GM20000 (cell line): Measurements from ENCODE around the gene RTCB.

ENCODE experiments used
- DNase-seq: peaks from one replicate; pipeline ENCODE4 v3.0.0; 2012; ENCODE audit warnings: low spot score
- TF ChIP-seq, protein P1 (sequence below): IDR thresholded peaks from 2 replicates; pipeline ENCODE4 v1.5.1; 2012; ENCODE audit warnings: mild to moderate bottlenecking, control low read depth; ENCODE audit errors: extremely low read depth, missing control alignments

RTCB gene

GRCh38 chr22:32410459-32410858 is 1.6 kb downstream of the RTCB start:
- TF ChIP-seq, protein P1, sequence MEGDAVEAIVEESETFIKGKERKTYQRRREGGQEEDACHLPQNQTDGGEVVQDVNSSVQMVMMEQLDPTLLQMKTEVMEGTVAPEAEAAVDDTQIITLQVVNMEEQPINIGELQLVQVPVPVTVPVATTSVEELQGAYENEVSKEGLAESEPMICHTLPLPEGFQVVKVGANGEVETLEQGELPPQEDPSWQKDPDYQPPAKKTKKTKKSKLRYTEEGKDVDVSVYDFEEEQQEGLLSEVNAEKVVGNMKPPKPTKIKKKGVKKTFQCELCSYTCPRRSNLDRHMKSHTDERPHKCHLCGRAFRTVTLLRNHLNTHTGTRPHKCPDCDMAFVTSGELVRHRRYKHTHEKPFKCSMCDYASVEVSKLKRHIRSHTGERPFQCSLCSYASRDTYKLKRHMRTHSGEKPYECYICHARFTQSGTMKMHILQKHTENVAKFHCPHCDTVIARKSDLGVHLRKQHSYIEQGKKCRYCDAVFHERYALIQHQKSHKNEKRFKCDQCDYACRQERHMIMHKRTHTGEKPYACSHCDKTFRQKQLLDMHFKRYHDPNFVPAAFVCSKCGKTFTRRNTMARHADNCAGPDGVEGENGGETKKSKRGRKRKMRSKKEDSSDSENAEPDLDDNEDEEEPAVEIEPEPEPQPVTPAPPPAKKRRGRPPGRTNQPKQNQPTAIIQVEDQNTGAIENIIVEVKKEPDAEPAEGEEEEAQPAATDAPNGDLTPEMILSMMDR: no peak
- DNase-seq: no peak

GRCh38 chr22:32409977-32410376 is 2.1 kb downstream of the RTCB start:
- DNase-seq: no peak
- TF ChIP-seq, protein P1: no peak

DNA sequence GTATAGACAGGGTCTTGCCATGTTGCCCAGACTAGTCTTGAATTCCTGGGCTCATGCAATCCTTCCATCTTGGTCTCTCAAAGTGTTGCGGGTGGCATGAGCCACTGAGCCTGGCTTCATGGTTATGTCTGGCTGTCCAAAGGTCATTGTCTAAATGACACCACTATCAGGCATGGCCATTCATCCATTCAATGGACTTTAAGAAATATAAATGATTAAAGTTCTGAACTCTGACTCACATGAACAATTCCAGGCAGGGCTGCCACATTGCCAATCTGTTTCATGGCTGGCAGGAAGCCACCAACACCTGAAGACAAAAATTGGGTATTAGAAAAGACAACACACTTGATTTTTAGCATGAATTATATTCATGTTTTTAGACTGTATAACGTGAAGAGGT is 4.1 kb downstream of the RTCB start:
- TF ChIP-seq, protein P1: no peak
- no peak for DNase-seq

GRCh38 chr22:32407312-32407711 is 4.7 kb downstream of the RTCB start:
- TF ChIP-seq, protein P1: no peak
- DNase-seq: peak; percentile 26

DNA sequence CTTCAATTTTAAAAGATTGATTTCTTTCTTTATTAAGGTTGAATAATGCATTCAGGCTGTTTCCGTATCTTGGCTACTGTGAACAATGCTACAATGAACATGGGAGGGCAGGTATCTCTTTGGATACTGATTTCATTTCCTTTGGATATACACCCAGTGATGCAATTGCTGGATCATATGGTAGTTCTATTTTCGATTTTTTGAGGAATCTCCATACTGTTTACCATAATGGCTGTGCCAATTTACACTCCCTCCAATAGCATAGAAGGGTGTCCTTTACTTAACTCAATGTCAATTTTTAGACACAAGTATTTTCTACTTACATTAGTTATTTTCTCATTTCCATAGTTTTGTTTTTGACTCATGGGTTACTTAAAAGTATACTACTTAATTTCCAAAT is 8.0 kb downstream of the RTCB start:
- TF ChIP-seq, protein P1: no peak
- no peak for DNase-seq

DNA sequence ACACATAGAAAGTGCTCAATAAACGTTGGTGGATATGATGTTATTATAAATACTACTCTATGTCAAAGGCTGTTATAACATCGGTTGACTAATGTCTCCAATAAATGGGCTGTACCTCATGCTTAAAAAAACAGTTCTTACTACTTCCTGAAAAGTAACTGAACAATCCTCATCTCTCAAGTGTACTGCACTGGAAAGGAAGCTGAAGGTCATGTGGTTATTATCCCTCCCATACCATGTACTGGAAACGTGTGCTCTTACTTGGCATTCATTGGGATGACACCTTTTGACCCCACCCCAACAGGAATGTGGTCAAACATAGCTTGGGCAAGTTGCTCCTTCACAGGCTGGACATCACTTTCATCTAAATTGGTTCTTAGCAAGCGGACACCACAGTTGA is 10.6 kb downstream of the RTCB start:
- no peak for DNase-seq
- TF ChIP-seq, protein P1: no peak

DNA sequence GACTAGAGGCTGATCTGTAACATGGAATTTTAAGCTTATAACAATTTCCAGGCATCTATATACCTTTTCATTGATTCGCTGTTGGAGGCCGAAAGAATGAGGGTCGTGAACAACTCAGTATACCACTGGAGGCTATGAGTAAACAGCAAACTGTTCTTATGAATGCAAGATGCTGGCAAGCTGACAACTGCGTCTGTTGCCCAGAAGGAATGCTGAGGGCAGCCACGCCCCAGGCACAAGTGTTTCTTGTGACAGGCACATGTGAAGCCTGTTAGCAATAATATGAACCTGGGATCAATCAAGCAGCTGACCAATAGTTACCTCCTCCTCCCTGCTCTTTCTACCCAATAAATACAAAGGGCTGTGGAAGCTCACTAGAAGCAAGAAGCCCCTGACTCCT is 15.3 kb downstream of the RTCB start:
- DNase-seq: no peak
- TF ChIP-seq, protein P1: no peak
